Ishikawa (cell line): Measurements from ENCODE around the gene ENPP3.

ENCODE experiments used
- CEBPB ChIP-seq: IDR thresholded peaks from 2 replicates; pipeline ENCODE4 v1.6.1; 2012
- CREB1 ChIP-seq: IDR thresholded peaks from 2 replicates; pipeline ENCODE4 v1.6.1; 2012; ENCODE audit warnings: low read depth
- EGR1 ChIP-seq: IDR thresholded peaks from 2 replicates; pipeline ENCODE4 v1.6.1; 2012
- EP300 ChIP-seq: IDR thresholded peaks from 2 replicates; pipeline ENCODE4 v1.6.1; 2012; ENCODE audit warnings: borderline replicate concordance
- FOXM1 ChIP-seq: IDR thresholded peaks from 2 replicates; pipeline ENCODE4 v1.6.1; 2012; ENCODE audit warnings: low read depth, borderline replicate concordance
- NFIC ChIP-seq: IDR thresholded peaks from 2 replicates; pipeline ENCODE4 v1.6.1; 2012
- RAD21 ChIP-seq: IDR thresholded peaks from 2 replicates; pipeline ENCODE4 v1.6.1; 2012; ENCODE audit warnings: low read depth
- TAF1 ChIP-seq: IDR thresholded peaks from 2 replicates; pipeline ENCODE4 v1.6.1; 2012; ENCODE audit warnings: low read depth, mild to moderate bottlenecking
- TCF12 ChIP-seq: IDR thresholded peaks from 2 replicates; pipeline ENCODE4 v1.6.1; 2012; ENCODE audit warnings: low read depth
- TEAD4 ChIP-seq: IDR thresholded peaks from 2 replicates; pipeline ENCODE4 v1.6.1; 2012
- YY1 ChIP-seq: IDR thresholded peaks from 2 replicates; pipeline ENCODE4 v1.6.1; 2012; ENCODE audit warnings: low read depth
- ZBTB7A ChIP-seq: IDR thresholded peaks from 2 replicates; pipeline ENCODE4 v1.6.1; 2012; ENCODE audit warnings: low read depth
- TF ChIP-seq, protein P1 (sequence below): IDR thresholded peaks from 2 replicates; pipeline ENCODE4 v1.6.1; 2012
- TF ChIP-seq, protein P2 (sequence below): IDR thresholded peaks from 2 replicates; pipeline ENCODE4 v1.6.1; 2012; ENCODE audit warnings: low read depth, mild to moderate bottlenecking
- TF ChIP-seq, protein P3 (sequence below): IDR thresholded peaks from 2 replicates; pipeline ENCODE4 v1.6.1; 2012

ENPP3 gene

DNA sequence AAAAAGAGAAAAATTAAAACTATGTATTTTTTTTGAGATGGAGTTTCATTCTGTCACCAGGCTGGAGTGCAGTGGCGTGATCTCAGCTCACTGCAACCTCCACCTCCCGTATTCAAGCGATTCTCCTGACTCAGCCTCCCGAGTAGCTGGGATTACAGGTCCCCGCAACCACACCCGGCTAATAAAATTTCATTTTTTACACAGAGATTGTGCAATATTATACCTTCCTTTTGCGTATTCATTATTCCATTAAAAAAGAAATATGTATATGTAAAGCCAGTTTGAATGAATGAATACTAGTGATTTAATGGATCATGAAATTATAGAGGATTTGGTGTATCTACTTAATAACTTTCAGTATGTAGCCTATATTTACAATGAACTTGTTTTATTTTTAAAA lies 111.9 kb downstream of the ENPP3 start:
- TF ChIP-seq, protein P1, sequence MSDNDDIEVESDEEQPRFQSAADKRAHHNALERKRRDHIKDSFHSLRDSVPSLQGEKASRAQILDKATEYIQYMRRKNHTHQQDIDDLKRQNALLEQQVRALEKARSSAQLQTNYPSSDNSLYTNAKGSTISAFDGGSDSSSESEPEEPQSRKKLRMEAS, result no peak
- TF ChIP-seq TEAD4 (no peak), ZBTB7A (no peak), YY1 (no peak), NFIC (no peak), TAF1 (no peak), EP300 (no peak), CREB1 (no peak), TCF12 (no peak), FOXM1 (no peak), RAD21 (no peak)
- TF ChIP-seq, protein P2, sequence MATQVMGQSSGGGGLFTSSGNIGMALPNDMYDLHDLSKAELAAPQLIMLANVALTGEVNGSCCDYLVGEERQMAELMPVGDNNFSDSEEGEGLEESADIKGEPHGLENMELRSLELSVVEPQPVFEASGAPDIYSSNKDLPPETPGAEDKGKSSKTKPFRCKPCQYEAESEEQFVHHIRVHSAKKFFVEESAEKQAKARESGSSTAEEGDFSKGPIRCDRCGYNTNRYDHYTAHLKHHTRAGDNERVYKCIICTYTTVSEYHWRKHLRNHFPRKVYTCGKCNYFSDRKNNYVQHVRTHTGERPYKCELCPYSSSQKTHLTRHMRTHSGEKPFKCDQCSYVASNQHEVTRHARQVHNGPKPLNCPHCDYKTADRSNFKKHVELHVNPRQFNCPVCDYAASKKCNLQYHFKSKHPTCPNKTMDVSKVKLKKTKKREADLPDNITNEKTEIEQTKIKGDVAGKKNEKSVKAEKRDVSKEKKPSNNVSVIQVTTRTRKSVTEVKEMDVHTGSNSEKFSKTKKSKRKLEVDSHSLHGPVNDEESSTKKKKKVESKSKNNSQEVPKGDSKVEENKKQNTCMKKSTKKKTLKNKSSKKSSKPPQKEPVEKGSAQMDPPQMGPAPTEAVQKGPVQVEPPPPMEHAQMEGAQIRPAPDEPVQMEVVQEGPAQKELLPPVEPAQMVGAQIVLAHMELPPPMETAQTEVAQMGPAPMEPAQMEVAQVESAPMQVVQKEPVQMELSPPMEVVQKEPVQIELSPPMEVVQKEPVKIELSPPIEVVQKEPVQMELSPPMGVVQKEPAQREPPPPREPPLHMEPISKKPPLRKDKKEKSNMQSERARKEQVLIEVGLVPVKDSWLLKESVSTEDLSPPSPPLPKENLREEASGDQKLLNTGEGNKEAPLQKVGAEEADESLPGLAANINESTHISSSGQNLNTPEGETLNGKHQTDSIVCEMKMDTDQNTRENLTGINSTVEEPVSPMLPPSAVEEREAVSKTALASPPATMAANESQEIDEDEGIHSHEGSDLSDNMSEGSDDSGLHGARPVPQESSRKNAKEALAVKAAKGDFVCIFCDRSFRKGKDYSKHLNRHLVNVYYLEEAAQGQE, result no peak
- TF ChIP-seq, protein P3, sequence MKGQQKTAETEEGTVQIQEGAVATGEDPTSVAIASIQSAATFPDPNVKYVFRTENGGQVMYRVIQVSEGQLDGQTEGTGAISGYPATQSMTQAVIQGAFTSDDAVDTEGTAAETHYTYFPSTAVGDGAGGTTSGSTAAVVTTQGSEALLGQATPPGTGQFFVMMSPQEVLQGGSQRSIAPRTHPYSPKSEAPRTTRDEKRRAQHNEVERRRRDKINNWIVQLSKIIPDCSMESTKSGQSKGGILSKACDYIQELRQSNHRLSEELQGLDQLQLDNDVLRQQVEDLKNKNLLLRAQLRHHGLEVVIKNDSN, result no peak

DNA sequence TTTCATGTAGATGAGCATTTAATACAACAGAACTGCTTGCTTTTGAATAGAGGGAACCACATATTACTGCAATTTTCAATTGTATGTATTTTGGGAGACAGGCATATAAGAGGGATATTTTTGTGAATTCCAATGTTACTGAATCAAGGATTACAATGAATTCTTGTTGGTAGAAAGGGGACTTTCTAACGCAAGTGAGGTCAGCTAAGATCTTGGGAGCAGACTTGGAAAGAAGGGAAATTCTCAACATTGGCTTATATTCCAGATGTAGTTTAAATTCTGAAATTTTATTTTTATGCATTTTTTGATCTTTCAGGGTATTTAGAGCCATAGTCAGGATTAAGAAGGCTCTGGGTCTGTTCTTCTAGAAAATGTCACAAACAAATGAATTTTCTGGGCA lies 117.0 kb downstream of the ENPP3 start:
- TF ChIP-seq ZBTB7A (no peak), CREB1 (no peak), FOXM1 (no peak), TCF12 (no peak), TEAD4 (no peak), NFIC (no peak), EP300 (no peak), CEBPB (no peak), RAD21 (no peak), EGR1 (no peak), YY1 (no peak), TAF1 (no peak)
- TF ChIP-seq, protein P3, result no peak
- TF ChIP-seq, protein P2, result no peak
- TF ChIP-seq, protein P1, result no peak

DNA sequence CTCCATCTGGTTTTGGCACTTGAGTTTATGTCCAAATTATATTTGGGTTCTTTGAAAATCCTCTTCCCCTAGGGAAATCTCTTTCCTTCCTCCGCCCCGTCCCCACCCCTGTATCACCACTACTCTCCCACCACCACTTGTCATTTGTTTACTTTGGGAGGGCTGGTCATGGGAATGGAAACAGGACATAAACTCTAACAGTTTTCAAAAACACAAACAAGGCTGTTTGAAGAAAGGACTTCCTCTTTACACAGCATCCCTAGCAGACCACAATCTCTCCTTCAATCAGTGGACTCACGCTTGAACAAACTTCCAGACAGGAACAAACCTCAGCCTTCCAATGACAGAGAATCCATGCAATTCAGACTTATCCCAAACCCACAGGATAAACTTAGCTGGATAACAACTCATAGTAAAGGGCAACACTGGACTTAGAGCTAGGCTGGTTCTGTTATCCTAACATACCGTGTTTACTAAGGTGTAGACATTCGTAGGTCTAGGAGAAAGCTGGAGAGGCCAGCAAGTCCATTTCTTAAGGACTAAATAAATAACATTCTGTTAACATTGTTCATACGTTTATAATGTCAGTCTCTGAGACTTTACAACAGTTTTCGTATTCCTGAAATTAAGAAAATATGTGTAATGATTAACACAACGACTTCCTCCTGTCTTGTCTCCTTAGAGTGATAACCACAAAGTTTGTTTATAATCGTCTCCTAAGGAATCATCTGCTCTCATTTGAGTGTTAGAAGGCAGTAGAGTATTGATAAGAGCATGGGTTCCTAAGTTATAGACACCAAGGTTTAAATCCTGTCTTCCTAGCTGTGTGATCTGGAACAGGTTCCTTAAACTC lies 117.8 kb downstream of the ENPP3 start:
- TF ChIP-seq, protein P3, result no peak
- TF ChIP-seq TAF1, result no peak
- TF ChIP-seq, protein P2, result no peak
- no peak for TF ChIP-seq NFIC
- no peak for TF ChIP-seq TEAD4
- no peak for TF ChIP-seq CREB1
- TF ChIP-seq, protein P1, result no peak
- TF ChIP-seq TCF12, result no peak
- TF ChIP-seq ZBTB7A, result no peak
- no peak for TF ChIP-seq YY1
- TF ChIP-seq RAD21, result no peak
- no peak for TF ChIP-seq EGR1
- TF ChIP-seq CEBPB, result no peak
- TF ChIP-seq FOXM1, result no peak
- no peak for TF ChIP-seq EP300
